A673 (cell line): ENCODE results near the gene ST7L. TPM values are rescaled to one million over a fixed set of nuclear protein-coding genes. Genes with fewer than 3 reads are reported as not detected.

Source experiments
- BruUV-seq: library from RNA; stranded (reverse); fragments of 400-500 nt; replicated peaks from 2 replicates; lab custom pipeline; 2021; lab: Mats Ljungman, UMichigan
- CTCF ChIA-PET: fragments of 300-600 bp; sonication (Branson Sonifier 250); formaldehyde crosslinking; loops from one replicate; lab custom pipeline; 2022; ENCODE audit warnings: antibody characterized with exemption; lab: Charles Lee
- POLR2A ChIA-PET: fragments of 300-600 bp; sonication (Branson Sonifier 250); formaldehyde crosslinking; loops from one replicate; lab custom pipeline; 2022; ENCODE audit warnings: antibody characterized with exemption; ENCODE audit not compliant: low non-redundant PET; lab: Charles Lee
- DNase-seq: peaks from one replicate; pipeline ENCODE4 v3.0.0-alpha.2; 2015; ENCODE audit warnings: low spot score
- H3K27ac ChIP-seq: fragments of 200-600 bp; sonication (generic); 2 replicates; pipeline ENCODE4 v1.5.1; 2016; ENCODE audit warnings: mixed run types, low read depth, mild to moderate bottlenecking, mixed read lengths, antibody characterized with exemption, low read length; ENCODE audit not compliant: poor library complexity, severe bottlenecking
- H3K27me3 ChIP-seq: fragments of 200-600 bp; sonication (generic); replicated peaks from 2 replicates; pipeline ENCODE4 v1.6.1; 2017; ENCODE audit warnings: mixed run types, low read depth, mild to moderate bottlenecking, mixed read lengths, antibody characterized with exemption, low read length; ENCODE audit not compliant: insufficient read depth, poor library complexity
- H3K36me3 ChIP-seq: fragments of 200-600 bp; sonication (generic); 2 replicates; pipeline ENCODE4 v1.6.1; 2016; ENCODE audit warnings: mixed run types, mild to moderate bottlenecking, mixed read lengths, antibody characterized with exemption, low read length; ENCODE audit not compliant: insufficient read depth, poor library complexity, severe bottlenecking
- H3K4me1 ChIP-seq: fragments of 200-600 bp; sonication (generic); 2 replicates; pipeline ENCODE4 v1.6.1; 2017; ENCODE audit warnings: mixed run types, mild to moderate bottlenecking, mixed read lengths, antibody characterized with exemption, low read length; ENCODE audit not compliant: insufficient read depth, poor library complexity, severe bottlenecking
- H3K4me3 ChIP-seq: fragments of 200-600 bp; sonication (generic); 2 replicates; pipeline ENCODE4 v1.5.1; 2016; ENCODE audit warnings: low read depth, mixed run types, mild to moderate bottlenecking, mixed read lengths, low read length; ENCODE audit not compliant: poor library complexity, severe bottlenecking
- H3K9me3 ChIP-seq: fragments of 200-600 bp; sonication (generic); 2 replicates; pipeline ENCODE4 v1.6.1; 2016; ENCODE audit warnings: mixed run types, low read depth, mild to moderate bottlenecking, mixed read lengths, antibody characterized with exemption, low read length; ENCODE audit not compliant: poor library complexity, severe bottlenecking
- EZH2 ChIP-seq: fragments of 200-600 bp; sonication (generic); IDR thresholded peaks from 2 replicates; pipeline ENCODE4 v1.6.1; 2017; ENCODE audit warnings: borderline replicate concordance, low read depth, mild to moderate bottlenecking, mixed read lengths, antibody characterized with exemption, low read length; ENCODE audit not compliant: poor library complexity, severe bottlenecking
- intact Hi-C: fragments of 100-400 bp; cut with micrococcal nuclease; formaldehyde crosslinking; loops from one replicate; pipeline ENCODE4 v1.10.0; 2022; ENCODE audit not compliant: unreplicated experiment
- total RNA-seq: library from RNA; stranded (reverse); gene quantifications from 2 replicates; pipeline ENCODE4 v1.2.3, GENCODE V29; 2021
- TF ChIP-seq, protein P1 (sequence below): fragments of 300-800, 200-600 bp; sonication (generic); conservative IDR thresholded peaks from 2 replicates; pipeline ENCODE4 v1.5.1; 2017; ENCODE audit warnings: low read depth, mild to moderate bottlenecking, antibody characterized with exemption, low read length, moderate library complexity, mixed read lengths

ST7L gene
- total RNA-seq, 1 experiment from 2014 or later, result 29.6 TPM

DNA sequence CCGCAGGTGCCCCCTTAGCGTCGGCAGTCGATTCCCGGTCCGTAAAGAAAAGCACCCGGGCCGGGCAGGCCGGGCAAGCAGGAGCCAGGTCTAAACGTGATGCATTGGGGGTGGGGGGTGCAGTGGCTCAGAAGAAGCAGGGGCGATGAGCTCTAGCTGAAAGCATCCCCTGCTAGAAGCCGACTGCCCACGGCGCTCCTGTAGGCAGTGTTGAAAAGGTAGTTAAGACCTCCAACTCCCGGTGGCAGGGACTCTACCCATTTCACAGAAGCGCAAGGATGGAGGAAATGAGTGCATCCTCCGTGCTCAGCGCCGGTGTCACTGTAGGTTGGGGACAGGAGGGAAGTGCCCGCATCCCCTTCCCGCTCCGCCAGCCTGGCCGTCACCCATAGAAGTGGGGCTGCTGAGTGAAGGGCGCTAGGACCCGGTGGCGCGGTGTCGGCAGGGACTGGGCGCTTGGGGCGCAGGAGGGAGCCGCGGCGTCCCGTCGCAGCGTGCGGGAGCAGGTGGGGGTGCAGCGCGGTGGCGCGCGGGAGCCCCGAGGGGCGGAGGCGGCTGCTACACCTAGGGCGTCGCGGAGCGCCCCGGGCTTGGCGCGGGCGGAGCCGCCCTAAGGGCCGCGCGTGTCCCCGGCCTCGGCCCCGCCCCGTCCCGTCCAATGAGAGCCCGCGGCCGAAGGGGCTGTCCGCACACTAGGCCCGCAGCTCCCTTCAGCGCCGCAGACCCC, 110.5 kb downstream of the ST7L start, which contains the start of gene WNT2B:
TSS of gene WNT2B (plus strand) at position 688 of the 727 bp plus-strand sequence. CDS start 298 bp downstream, outside the sequence.
- CTCF ChIA-PET, result interaction anchor here (0.6 to 1.0 kb wide), 2 partner anchors 14 to 196 kb away, joined by 3 to 7 read pairs; no protein-coding TSS in a partner anchor
- Histone ChIP-seq H3K4me1 (peaks cover 10% of the 10 kb centered on the region), H3K4me3 (peak within 1 kb of the TSS; percentile 50), H3K9me3 (no peaks in the 10 kb centered on the region), H3K36me3 (no peaks in the 10 kb centered on the region), H3K27ac (no peak within 1 kb of the TSS), H3K27me3 (peaks cover 19% of the 10 kb centered on the region)
- intact Hi-C loops, result no loop called here
- POLR2A ChIA-PET, result no interaction called here
- no TSS peak for BruUV-seq
- TF ChIP-seq, protein P1, sequence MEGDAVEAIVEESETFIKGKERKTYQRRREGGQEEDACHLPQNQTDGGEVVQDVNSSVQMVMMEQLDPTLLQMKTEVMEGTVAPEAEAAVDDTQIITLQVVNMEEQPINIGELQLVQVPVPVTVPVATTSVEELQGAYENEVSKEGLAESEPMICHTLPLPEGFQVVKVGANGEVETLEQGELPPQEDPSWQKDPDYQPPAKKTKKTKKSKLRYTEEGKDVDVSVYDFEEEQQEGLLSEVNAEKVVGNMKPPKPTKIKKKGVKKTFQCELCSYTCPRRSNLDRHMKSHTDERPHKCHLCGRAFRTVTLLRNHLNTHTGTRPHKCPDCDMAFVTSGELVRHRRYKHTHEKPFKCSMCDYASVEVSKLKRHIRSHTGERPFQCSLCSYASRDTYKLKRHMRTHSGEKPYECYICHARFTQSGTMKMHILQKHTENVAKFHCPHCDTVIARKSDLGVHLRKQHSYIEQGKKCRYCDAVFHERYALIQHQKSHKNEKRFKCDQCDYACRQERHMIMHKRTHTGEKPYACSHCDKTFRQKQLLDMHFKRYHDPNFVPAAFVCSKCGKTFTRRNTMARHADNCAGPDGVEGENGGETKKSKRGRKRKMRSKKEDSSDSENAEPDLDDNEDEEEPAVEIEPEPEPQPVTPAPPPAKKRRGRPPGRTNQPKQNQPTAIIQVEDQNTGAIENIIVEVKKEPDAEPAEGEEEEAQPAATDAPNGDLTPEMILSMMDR, result 0 out of 2 replicates have a peak, but pooled peaks have one; percentile 10
- no peak for TF ChIP-seq EZH2
- peak; percentile 52 for DNase-seq

DNA sequence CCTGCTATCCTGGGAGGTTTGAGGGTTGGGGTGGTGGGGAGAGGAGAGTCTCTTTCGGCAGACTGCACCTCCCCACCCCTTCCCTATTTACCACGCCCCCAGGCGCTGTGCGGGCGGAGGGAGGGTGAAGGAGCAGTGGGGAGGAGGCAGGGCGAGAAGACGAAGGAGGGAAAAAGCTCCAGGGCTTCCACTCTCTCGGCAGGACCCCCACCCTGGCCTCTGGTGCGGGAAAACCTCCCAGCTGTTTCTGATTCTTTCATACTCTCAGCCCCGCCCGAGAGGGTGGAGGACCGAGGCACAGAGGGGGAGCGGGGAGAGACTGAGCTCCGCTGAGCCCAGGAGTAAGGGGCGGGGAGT, 111.0 kb downstream of the ST7L start:
- CTCF ChIA-PET, result interaction anchor here (0.6 kb wide), 1 partner anchor 197 kb away, joined by 7 read pairs; no protein-coding TSS in a partner anchor
- no TSS peak for BruUV-seq
- intact Hi-C loops, result no loop called here

DNA sequence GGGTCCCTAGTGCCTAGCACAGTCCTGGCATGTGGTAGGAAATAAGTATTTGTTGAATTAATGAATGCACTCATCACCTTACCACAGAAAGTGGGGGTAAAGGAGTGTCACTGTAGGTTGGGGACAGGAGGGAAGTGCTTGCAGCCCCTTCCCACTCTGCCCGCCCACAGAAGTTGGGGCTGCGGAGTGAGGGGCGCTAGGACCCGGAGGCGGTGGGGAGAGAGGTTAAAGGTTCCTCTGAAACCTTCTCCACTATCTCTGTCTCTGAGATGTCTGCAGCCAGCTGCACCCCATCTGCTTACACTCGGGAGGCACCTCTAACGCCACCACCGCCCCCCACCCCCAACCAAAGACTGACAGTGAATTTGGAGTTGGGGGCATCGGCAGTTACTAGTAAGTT, 111.6 kb downstream of the ST7L start:
- intact Hi-C loops, result no loop called here
- no peak for TF ChIP-seq EZH2
- TF ChIP-seq, protein P1, result no peak
- DNase-seq, result no peak
- H3K27ac ChIP-seq, result no peak overlapping the region
- peak overlapping the region; percentile 50 for H3K4me3 ChIP-seq
- H3K9me3 ChIP-seq, result no peaks in the 10 kb centered on the region
- ChIA-PET POLR2A (no interaction called here), CTCF (no interaction called here)
- H3K36me3 ChIP-seq, result no peaks in the 10 kb centered on the region
- peaks cover 10% of the 10 kb centered on the region for H3K4me1 ChIP-seq
- H3K27me3 ChIP-seq, result peaks cover 19% of the 10 kb centered on the region
- BruUV-seq, result no TSS peak

More for the DNA sequence above, 111.0 kb downstream of the ST7L start:
- no peaks in the 10 kb centered on the region for H3K9me3 ChIP-seq
- H3K27me3 ChIP-seq, result peaks cover 19% of the 10 kb centered on the region
- peak; percentile 54 for DNase-seq
- no peak for TF ChIP-seq EZH2
- TF ChIP-seq, protein P1, result no peak
- peak overlapping the region; percentile 50 for H3K4me3 ChIP-seq
- H3K36me3 ChIP-seq, result no peaks in the 10 kb centered on the region
- no peak overlapping the region for H3K27ac ChIP-seq
- peaks cover 10% of the 10 kb centered on the region for H3K4me1 ChIP-seq
- POLR2A ChIA-PET, result no interaction called here
